ENCODE results near the gene ECT2L.

The ECT2L gene

GRCh38 chr6:138805016-138805765 lies 9.3 kb downstream of the ECT2L start:
- no peak for DNase-seq (ENCODE audit: low read depth)

- DNase-seq (ENCODE audit: low read depth) = no peak
Measured at GRCh38 chr6:138806889-138807288, 11.0 kb downstream of the ECT2L start.

- DNase-seq (ENCODE audit: low read depth) = no peak
Measured at GRCh38 chr6:138809677-138810076, 13.8 kb downstream of the ECT2L start.

GRCh38 chr6:138811866-138812265 lies 16.0 kb downstream of the ECT2L start:
- DNase-seq (ENCODE audit: low read depth) = no peak

GRCh38 chr6:138814179-138814834 lies 18.4 kb downstream of the ECT2L start:
- DNase-seq (ENCODE audit: low read depth) = no peak

- no peak for DNase-seq (ENCODE audit: low read depth)
Measured at GRCh38 chr6:138815221-138815620, 19.3 kb downstream of the ECT2L start.

- no peak for DNase-seq (ENCODE audit: low read depth)
Measured at GRCh38 chr6:138815797-138816528, 20.1 kb downstream of the ECT2L start.

GRCh38 chr6:138817799-138818198 lies 21.9 kb downstream of the ECT2L start:
- DNase-seq (ENCODE audit: low read depth) = no peak

GRCh38 chr6:138818496-138819194 lies 22.8 kb downstream of the ECT2L start:
- DNase-seq (ENCODE audit: low read depth) = no peak

GRCh38 chr6:138821519-138821918 lies 25.6 kb downstream of the ECT2L start:
- no peak for DNase-seq (ENCODE audit: low read depth)

- DNase-seq (ENCODE audit: low read depth) = no peak
Measured at GRCh38 chr6:138824482-138825144, 28.7 kb downstream of the ECT2L start.

GRCh38 chr6:138830248-138830647 lies 34.4 kb downstream of the ECT2L start:
- DNase-seq (ENCODE audit: low read depth) = no peak

GRCh38 chr6:138832182-138832581 lies 36.3 kb downstream of the ECT2L start:
- DNase-seq (ENCODE audit: low read depth) = no peak

- DNase-seq (ENCODE audit: low read depth) = no peak
Measured at GRCh38 chr6:138833816-138834539, 38.1 kb downstream of the ECT2L start.

GRCh38 chr6:138837246-138837645 lies 41.4 kb downstream of the ECT2L start:
- DNase-seq (ENCODE audit: low read depth) = no peak

- no peak for DNase-seq (ENCODE audit: low read depth)
Measured at GRCh38 chr6:138844192-138844591, 48.3 kb downstream of the ECT2L start.

GRCh38 chr6:138847884-138848283 lies 52.0 kb downstream of the ECT2L start:
- DNase-seq (ENCODE audit: low read depth) = no peak

- DNase-seq (ENCODE audit: low read depth) = no peak
Measured at GRCh38 chr6:138848461-138848860, 52.6 kb downstream of the ECT2L start.

- DNase-seq (ENCODE audit: low read depth) = no peak
Measured at GRCh38 chr6:138849791-138850190, 53.9 kb downstream of the ECT2L start.

GRCh38 chr6:138856654-138857053 lies 60.8 kb downstream of the ECT2L start:
- DNase-seq (ENCODE audit: low read depth) = no peak

- DNase-seq (ENCODE audit: low read depth) = no peak
Measured at GRCh38 chr6:138857775-138858174, 61.9 kb downstream of the ECT2L start.

All from activated gamma-delta T cell treated with anti-CD3 and anti-CD28 coated beads, Interleukin-2, amount 50 U/mL, for 16 hours (primary cell).